GM12878 (cell line): ENCODE measurements around the gene FAM117B. TPM values are rescaled to one million over a fixed set of nuclear protein-coding genes. Genes with fewer than 3 reads are reported as not detected.

Experiments
- ATAC-seq: fragments of 200-7000 bp; cut with Tn5 transposase; 3 replicates; pipeline ENCODE4 v1.9.1; 2020; ENCODE audit warnings: mild to moderate bottlenecking, moderate library complexity
- BruUV-seq: library from RNA; stranded (reverse); fragments of 400-500 nt; replicated peaks from 2 replicates; lab custom pipeline; 2021; lab: Mats Ljungman, UMichigan
- CTCF ChIA-PET: fragments of 300-600 bp; sonication (Branson Sonifier 250); formaldehyde crosslinking; extraction: SDS; loops from one replicate; lab custom pipeline; 2021; ENCODE audit warnings: inconsistent platforms; lab: Yijun Ruan, JAX
- POLR2A ChIA-PET: fragments of 350-600 bp; formaldehyde crosslinking; extraction: SDS; loops from one replicate; lab custom pipeline; 2021; ENCODE audit warnings: inconsistent platforms; lab: Charles Lee
- RAD21 ChIA-PET: fragments of 300-600 bp; sonication (Branson Sonifier 250); formaldehyde crosslinking; loops from one replicate; lab custom pipeline; 2023; ENCODE audit warnings: antibody characterized with exemption; ENCODE audit not compliant: unreplicated experiment; lab: Charles Lee
- SMC1A ChIA-PET: fragments of 300-600 bp; sonication (Branson Sonifier 250); formaldehyde crosslinking; loops from one replicate; lab custom pipeline; 2023; ENCODE audit not compliant: unreplicated experiment, uncharacterized antibody; lab: Charles Lee
- DNase-seq: peaks from one replicate; pipeline ENCODE4 v3.0.0-alpha.2; 2011; ENCODE audit warnings: low read depth, low spot score
- FAIRE-seq: peaks from 3 replicates; lab custom pipeline; 2011; peaks lifted over from hg19 to GRCh38; lab: Jason Lieb, UNC
- H2AFZ ChIP-seq: 2 replicates; pipeline ENCODE4 v1.6.0; 2011; ENCODE audit warnings: low read depth, low read length, control low read depth; ENCODE audit not compliant: control insufficient read depth
- H3K27ac ChIP-seq: 2 replicates; pipeline ENCODE4 v1.5.1; 2011; ENCODE audit warnings: control low read depth; ENCODE audit not compliant: control insufficient read depth, insufficient read depth
- H3K27me3 ChIP-seq, 2 experiments: replicated peaks in 1 of 2; 2 replicates each; pipeline versions ENCODE4 v1.6.0 to v1.6.1; 2011; ENCODE audit warnings: low read length in 1 of 2; ENCODE audit not compliant: control insufficient read depth in 2 of 2, insufficient read depth in 2 of 2
- H3K36me3 ChIP-seq, 2 experiments: 2 replicates each; pipeline ENCODE4 v1.5.1; 2011; ENCODE audit warnings: low read length in 1 of 2; ENCODE audit not compliant: control insufficient read depth in 2 of 2, insufficient read depth in 2 of 2
- H3K4me1 ChIP-seq: 2 replicates; pipeline ENCODE4 v1.6.1; 2011; ENCODE audit warnings: mild to moderate bottlenecking, low read length, moderate library complexity, mixed read lengths; ENCODE audit not compliant: control insufficient read depth, insufficient read depth
- H3K4me2 ChIP-seq: 2 replicates; pipeline ENCODE4 v1.6.0; 2011; ENCODE audit warnings: control low read depth; ENCODE audit not compliant: control insufficient read depth, insufficient read depth
- H3K4me3 ChIP-seq: fragments of 200-600 bp; sonication (generic); 2 replicates; pipeline ENCODE4 v1.5.1; 2016
- H3K79me2 ChIP-seq: 2 replicates; pipeline ENCODE4 v1.6.0; 2011; ENCODE audit warnings: low read length; ENCODE audit not compliant: control insufficient read depth, insufficient read depth
- H3K9ac ChIP-seq: 2 replicates; pipeline ENCODE4 v1.8.0; 2011; ENCODE audit warnings: low read length, control low read depth, mixed read lengths; ENCODE audit not compliant: control insufficient read depth, insufficient read depth
- H3K9me3 ChIP-seq: replicated peaks from 3 replicates; pipeline ENCODE4 v1.5.1; 2011; ENCODE audit warnings: mild to moderate bottlenecking, low read length; ENCODE audit not compliant: control insufficient read depth, insufficient read depth
- H4K20me1 ChIP-seq: 2 replicates; pipeline ENCODE4 v1.6.0; 2011; ENCODE audit not compliant: control insufficient read depth, insufficient read depth
- CREM ChIP-seq: IDR thresholded peaks from 2 replicates; pipeline ENCODE4 v1.6.1; 2014; ENCODE audit warnings: antibody characterized with exemption, low read depth
- GATAD2B ChIP-seq: fragments of 450-650 bp; conservative IDR thresholded peaks from 2 replicates; pipeline ENCODE4 v1.6.1; 2017; ENCODE audit warnings: low read depth, mild to moderate bottlenecking, moderate library complexity
- KLF5 ChIP-seq: fragments of 450-650 bp; IDR thresholded peaks from 2 replicates; pipeline ENCODE4 v1.6.1; 2014; ENCODE audit warnings: mild to moderate bottlenecking; ENCODE audit not compliant: partially characterized antibody
- MTA3 ChIP-seq: IDR thresholded peaks from 2 replicates; pipeline ENCODE4 v1.6.1; 2012; ENCODE audit warnings: low read length, inconsistent platforms, borderline replicate concordance
- POLR2A ChIP-seq: IDR thresholded peaks from 2 replicates; pipeline ENCODE4 v1.6.1; 2011; ENCODE audit warnings: low read depth, mild to moderate bottlenecking, low read length
- STAT3 ChIP-seq: IDR thresholded peaks from 2 replicates; pipeline ENCODE4 v1.6.1; 2011; ENCODE audit warnings: low read depth, low read length, improper control_type of control experiment
- WGBS: methylation state at CpG from one replicate; pipeline ENCODE4 v1.1.6; 2016; ENCODE audit warnings: low lambda C conversion rate; ENCODE audit not compliant: insufficient replicate concordance, insufficient coverage; ENCODE audit errors: missing lambda C conversion rate; 5-methylcytosine and 5-hydroxymethylcytosine counted together
- in situ Hi-C: fragments of 300-500 bp; cut with MboI; formaldehyde crosslinking; loops from 9 replicates; pipeline ENCODE4 v1.14.3; 2018; ENCODE audit warnings: mixed read lengths
- intact Hi-C: fragments of 100-400 bp; cut with micrococcal nuclease; formaldehyde crosslinking; loops from one replicate; pipeline ENCODE4 v1.14.2; 2022; ENCODE audit not compliant: unreplicated experiment
- polyA plus RNA-seq, 11 experiments: library from polyadenylated mRNA; depleted of rRNA in 4 of 11; unstranded in 6 of 11; stranded (reverse) in 5 of 11; fragments of >200 nt; fragmentation: Nextera tagmentation in 4 of 11; fragmentation: Illumina TruSeq in 1 of 11; extraction: Ambion mirVana in 4 of 11; extraction: Trizol in 1 of 11; gene quantifications; 1 replicate in 1 of 11; 2 replicates in 10 of 11; pipeline versions ENCODE4 v1.2.1 to v1.2.3, GENCODE V29; 2011 to 2016; ENCODE audit warnings: inconsistent platforms in 2 of 11, missing spikeins in 2 of 11, low read depth in 1 of 11
- total RNA-seq, 4 experiments: library from RNA; depleted of rRNA in 3 of 4; stranded (reverse); fragments of >200 nt in 3 of 4; fragmentation: Illumina TruSeq in 1 of 4; extraction: Trizol in 1 of 4; gene quantifications; 2 replicates each; pipeline versions ENCODE4 v1.2.1 to v1.2.3, GENCODE V29; 2013 to 2021
- TF ChIP-seq, protein P1 (sequence below): fragments of 450-650 bp; IDR thresholded peaks from 2 replicates; pipeline ENCODE4 v1.6.1; 2017; ENCODE audit warnings: antibody characterized with exemption, mild to moderate bottlenecking, moderate library complexity
- TF ChIP-seq, protein P2 (sequence below): fragments of 450-650 bp; IDR thresholded peaks from 2 replicates; pipeline ENCODE4 v1.6.1; 2014; ENCODE audit warnings: mild to moderate bottlenecking
- TF ChIP-seq, protein P3 (sequence below): IDR thresholded peaks from 2 replicates; pipeline ENCODE4 v1.6.1; 2012; ENCODE audit warnings: low read length, inconsistent platforms

FAM117B gene
- total and polyA plus RNA-seq, 10 of the 15 experiments (the other 5 are each of a cell fraction or from before 2014, with no cell fraction given) = 1.6 to 7.6 (median 4.2) TPM

DNA sequence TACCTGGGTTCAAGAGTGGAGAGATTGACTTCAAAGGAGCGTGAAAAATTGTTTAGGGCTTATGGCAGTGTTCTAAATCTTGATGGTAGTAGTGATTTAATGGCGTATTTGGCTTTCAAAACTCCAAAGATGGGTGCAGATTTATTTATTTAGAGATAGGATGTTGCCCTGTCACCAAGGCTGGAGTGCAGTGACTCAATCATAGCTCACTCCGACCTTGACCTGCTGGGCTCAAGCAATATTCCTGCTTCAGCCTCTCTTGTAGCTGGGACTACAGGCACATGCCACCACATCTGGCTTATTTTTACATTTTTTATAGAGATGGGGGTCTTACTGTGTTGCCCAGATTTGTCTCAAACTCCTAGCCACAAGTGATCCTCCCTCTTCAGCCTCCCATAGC lies 52.5 kb downstream of the FAM117B start:
- in situ Hi-C loops = no loop called here

More for the DNA sequence above, 52.5 kb downstream of the FAM117B start:
- ATAC-seq (no peak), FAIRE-seq (no peak), DNase-seq (no peak)
- Histone ChIP-seq H2AFZ (no peak overlapping the region), H3K27ac (no peak overlapping the region), H3K27me3 (no peaks in the 10 kb centered on the region), H3K4me3 (no peak overlapping the region), H3K79me2 (no peaks in the 10 kb centered on the region), H3K36me3 (no peaks in the 10 kb centered on the region), H3K4me1 (no peaks in the 10 kb centered on the region), H3K9ac (no peak overlapping the region), H3K9me3 (no peaks in the 10 kb centered on the region), H3K4me2 (no peak overlapping the region), H4K20me1 (no peaks in the 10 kb centered on the region)
- TF ChIP-seq CREM (no peak), POLR2A (no peak), GATAD2B (no peak), MTA3 (no peak), STAT3 (no peak), KLF5 (no peak)
- TF ChIP-seq, protein P1, sequence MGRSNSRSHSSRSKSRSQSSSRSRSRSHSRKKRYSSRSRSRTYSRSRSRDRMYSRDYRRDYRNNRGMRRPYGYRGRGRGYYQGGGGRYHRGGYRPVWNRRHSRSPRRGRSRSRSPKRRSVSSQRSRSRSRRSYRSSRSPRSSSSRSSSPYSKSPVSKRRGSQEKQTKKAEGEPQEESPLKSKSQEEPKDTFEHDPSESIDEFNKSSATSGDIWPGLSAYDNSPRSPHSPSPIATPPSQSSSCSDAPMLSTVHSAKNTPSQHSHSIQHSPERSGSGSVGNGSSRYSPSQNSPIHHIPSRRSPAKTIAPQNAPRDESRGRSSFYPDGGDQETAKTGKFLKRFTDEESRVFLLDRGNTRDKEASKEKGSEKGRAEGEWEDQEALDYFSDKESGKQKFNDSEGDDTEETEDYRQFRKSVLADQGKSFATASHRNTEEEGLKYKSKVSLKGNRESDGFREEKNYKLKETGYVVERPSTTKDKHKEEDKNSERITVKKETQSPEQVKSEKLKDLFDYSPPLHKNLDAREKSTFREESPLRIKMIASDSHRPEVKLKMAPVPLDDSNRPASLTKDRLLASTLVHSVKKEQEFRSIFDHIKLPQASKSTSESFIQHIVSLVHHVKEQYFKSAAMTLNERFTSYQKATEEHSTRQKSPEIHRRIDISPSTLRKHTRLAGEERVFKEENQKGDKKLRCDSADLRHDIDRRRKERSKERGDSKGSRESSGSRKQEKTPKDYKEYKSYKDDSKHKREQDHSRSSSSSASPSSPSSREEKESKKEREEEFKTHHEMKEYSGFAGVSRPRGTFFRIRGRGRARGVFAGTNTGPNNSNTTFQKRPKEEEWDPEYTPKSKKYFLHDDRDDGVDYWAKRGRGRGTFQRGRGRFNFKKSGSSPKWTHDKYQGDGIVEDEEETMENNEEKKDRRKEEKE = no peak
- TF ChIP-seq, protein P2, sequence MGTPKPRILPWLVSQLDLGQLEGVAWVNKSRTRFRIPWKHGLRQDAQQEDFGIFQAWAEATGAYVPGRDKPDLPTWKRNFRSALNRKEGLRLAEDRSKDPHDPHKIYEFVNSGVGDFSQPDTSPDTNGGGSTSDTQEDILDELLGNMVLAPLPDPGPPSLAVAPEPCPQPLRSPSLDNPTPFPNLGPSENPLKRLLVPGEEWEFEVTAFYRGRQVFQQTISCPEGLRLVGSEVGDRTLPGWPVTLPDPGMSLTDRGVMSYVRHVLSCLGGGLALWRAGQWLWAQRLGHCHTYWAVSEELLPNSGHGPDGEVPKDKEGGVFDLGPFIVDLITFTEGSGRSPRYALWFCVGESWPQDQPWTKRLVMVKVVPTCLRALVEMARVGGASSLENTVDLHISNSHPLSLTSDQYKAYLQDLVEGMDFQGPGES = no peak
- TF ChIP-seq, protein P3, sequence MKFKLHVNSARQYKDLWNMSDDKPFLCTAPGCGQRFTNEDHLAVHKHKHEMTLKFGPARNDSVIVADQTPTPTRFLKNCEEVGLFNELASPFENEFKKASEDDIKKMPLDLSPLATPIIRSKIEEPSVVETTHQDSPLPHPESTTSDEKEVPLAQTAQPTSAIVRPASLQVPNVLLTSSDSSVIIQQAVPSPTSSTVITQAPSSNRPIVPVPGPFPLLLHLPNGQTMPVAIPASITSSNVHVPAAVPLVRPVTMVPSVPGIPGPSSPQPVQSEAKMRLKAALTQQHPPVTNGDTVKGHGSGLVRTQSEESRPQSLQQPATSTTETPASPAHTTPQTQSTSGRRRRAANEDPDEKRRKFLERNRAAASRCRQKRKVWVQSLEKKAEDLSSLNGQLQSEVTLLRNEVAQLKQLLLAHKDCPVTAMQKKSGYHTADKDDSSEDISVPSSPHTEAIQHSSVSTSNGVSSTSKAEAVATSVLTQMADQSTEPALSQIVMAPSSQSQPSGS = no peak
- RAD21 ChIA-PET = no interaction called here
- CTCF ChIA-PET = no interaction called here
- intact Hi-C loops = no loop called here
- SMC1A ChIA-PET = no interaction called here
- 80% methylated on average over 3 of the region's 3 CpGs for WGBS
- POLR2A ChIA-PET = interaction anchor here (0.6 kb wide), 1 partner anchor 1238 kb away, joined by 3 read pairs; no protein-coding TSS in a partner anchor
- no TSS peak for BruUV-seq
